HepG2 (cell line): ENCODE data around the gene SLC25A45. TPM values are rescaled to one million over a fixed set of nuclear protein-coding genes. Genes with fewer than 3 reads are reported as not detected.

Source experiments
- ASH2L ChIP-seq: fragments of 300-600, 200-600 bp; sonication (generic); IDR thresholded peaks from 2 replicates; pipeline ENCODE4 v1.7.0; 2017; ENCODE audit warnings: low read depth, mild to moderate bottlenecking, moderate library complexity, mixed read lengths, low read length; ENCODE audit not compliant: insufficient read length
- ATF2 ChIP-seq: sonication (generic); formaldehyde crosslinking; IDR thresholded peaks from 2 replicates; pipeline ENCODE4 v1.4.0; 2020; ENCODE audit warnings: missing genetic modification reagents
- CEBPB ChIP-seq: IDR thresholded peaks from 2 replicates; pipeline ENCODE4 v1.6.1; 2011; ENCODE audit warnings: low read depth, low read length, improper control_type of control experiment, borderline replicate concordance
- DMAP1 ChIP-seq: IDR thresholded peaks from 2 replicates; pipeline ENCODE4 v1.6.1; 2016
- HMG20B ChIP-seq: conservative IDR thresholded peaks from 2 replicates; pipeline ENCODE4 v1.6.1; 2016; ENCODE audit warnings: missing genetic modification reagents, missing compliant biosample characterization
- NRL ChIP-seq: sonication (generic); formaldehyde crosslinking; IDR thresholded peaks from 2 replicates; pipeline ENCODE4 v1.5.0; 2020; ENCODE audit warnings: missing genetic modification reagents, mild to moderate bottlenecking, moderate library complexity, borderline replicate concordance
- PRDM10 ChIP-seq: sonication (generic); formaldehyde crosslinking; IDR thresholded peaks from 2 replicates; pipeline ENCODE4 v1.4.0; 2020; ENCODE audit warnings: low read depth, missing genetic modification reagents
- YEATS2 ChIP-seq: sonication (generic); formaldehyde crosslinking; IDR thresholded peaks from 2 replicates; pipeline ENCODE4 v1.4.0; 2020; ENCODE audit warnings: missing genetic modification reagents, borderline replicate concordance
- ZFP90 ChIP-seq: sonication (generic); formaldehyde crosslinking; IDR thresholded peaks from 2 replicates; pipeline ENCODE4 v1.8.0; 2022; ENCODE audit warnings: missing genetic modification reagents, mild to moderate bottlenecking, inconsistent platforms, borderline replicate concordance
- ZMAT3 ChIP-seq: sonication (generic); formaldehyde crosslinking; conservative IDR thresholded peaks from 2 replicates; pipeline ENCODE4 v1.7.0; 2021; ENCODE audit warnings: missing genetic modification reagents
- ZNF331 ChIP-seq: sonication (generic); formaldehyde crosslinking; IDR thresholded peaks from 2 replicates; pipeline ENCODE4 v1.4.0; 2020; ENCODE audit warnings: missing genetic modification reagents
- ZNF33B ChIP-seq: sonication (generic); formaldehyde crosslinking; IDR thresholded peaks from 2 replicates; pipeline ENCODE4 v1.5.1; 2020; ENCODE audit warnings: mild to moderate bottlenecking, missing genetic modification reagents
- ZNF598 ChIP-seq: sonication (generic); formaldehyde crosslinking; IDR thresholded peaks from 2 replicates; pipeline ENCODE4 v1.5.1; 2020; ENCODE audit warnings: mild to moderate bottlenecking, missing genetic modification reagents, borderline replicate concordance
- ZNF816 ChIP-seq: sonication (generic); formaldehyde crosslinking; IDR thresholded peaks from 2 replicates; pipeline ENCODE4 v1.8.0; 2022; ENCODE audit warnings: missing genetic modification reagents, mild to moderate bottlenecking, borderline replicate concordance
- polyA plus RNA-seq, 8 experiments: library from polyadenylated mRNA; depleted of rRNA in 3 of 8; stranded (reverse) in 7 of 8; unstranded in 1 of 8; fragments of >200 nt; fragmentation: Illumina TruSeq in 4 of 8; extraction: Trizol in 4 of 8; gene quantifications; 2 replicates each; pipeline versions ENCODE4 v1.2.1 to v1.2.3, GENCODE V29; 2011 to 2016; ENCODE audit warnings: low read depth in 4 of 8, missing spikeins in 1 of 8, mixed read lengths in 1 of 8; ENCODE audit not compliant: insufficient read depth in 1 of 8
- total RNA-seq, 5 experiments: library from RNA; depleted of rRNA; stranded (reverse); fragments of >200 nt; fragmentation: Illumina TruSeq; extraction: Trizol; gene quantifications; 2 replicates each; pipeline ENCODE4 v1.2.3, GENCODE V29; 2016; ENCODE audit warnings: low read depth in 1 of 5
- TF ChIP-seq, protein P1 (sequence below), 2 experiments: sonication (generic) in 1 of 2; formaldehyde crosslinking in 1 of 2; IDR thresholded peaks; 2 replicates each; pipeline versions ENCODE4 v1.4.0 to v1.6.1; 2016 to 2020; ENCODE audit warnings: borderline replicate concordance in 1 of 2, low read depth in 1 of 2, mild to moderate bottlenecking in 1 of 2, missing genetic modification reagents in 1 of 2
- TF ChIP-seq, protein P2 (sequence below): sonication (generic); formaldehyde crosslinking; IDR thresholded peaks from 2 replicates; pipeline ENCODE4 v1.5.0; 2020; ENCODE audit warnings: missing genetic modification reagents

SLC25A45 gene
- total and polyA plus RNA-seq, 2 of the 13 experiments (the other 11 are each of a cell fraction or from before 2014, with no cell fraction given): 1.2 to 3.4 TPM

GRCh38 chr11:65382033-65382803 is at the start of gene SLC25A45 (continued):
- peak; percentile 61; the same call in 1 of the 2 replicates for TF ChIP-seq ZNF598
- TF ChIP-seq NRL (CRISPR knock-in tag): peak; percentile 96; the same call in 1 of the 2 replicates
- TF ChIP-seq CEBPB: no peak
- TF ChIP-seq, protein P1, sequence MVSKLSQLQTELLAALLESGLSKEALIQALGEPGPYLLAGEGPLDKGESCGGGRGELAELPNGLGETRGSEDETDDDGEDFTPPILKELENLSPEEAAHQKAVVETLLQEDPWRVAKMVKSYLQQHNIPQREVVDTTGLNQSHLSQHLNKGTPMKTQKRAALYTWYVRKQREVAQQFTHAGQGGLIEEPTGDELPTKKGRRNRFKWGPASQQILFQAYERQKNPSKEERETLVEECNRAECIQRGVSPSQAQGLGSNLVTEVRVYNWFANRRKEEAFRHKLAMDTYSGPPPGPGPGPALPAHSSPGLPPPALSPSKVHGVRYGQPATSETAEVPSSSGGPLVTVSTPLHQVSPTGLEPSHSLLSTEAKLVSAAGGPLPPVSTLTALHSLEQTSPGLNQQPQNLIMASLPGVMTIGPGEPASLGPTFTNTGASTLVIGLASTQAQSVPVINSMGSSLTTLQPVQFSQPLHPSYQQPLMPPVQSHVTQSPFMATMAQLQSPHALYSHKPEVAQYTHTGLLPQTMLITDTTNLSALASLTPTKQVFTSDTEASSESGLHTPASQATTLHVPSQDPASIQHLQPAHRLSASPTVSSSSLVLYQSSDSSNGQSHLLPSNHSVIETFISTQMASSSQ (IDR thresholded peaks at IDR 0.05; ENCODE audit: low read depth): peak; percentile 80
- TF ChIP-seq, protein P1 (CRISPR knock-in tag; IDR thresholded peaks at IDR 0.05; ENCODE audit: borderline replicate concordance): peak; percentile 99
- TF ChIP-seq ZNF816 (CRISPR knock-in tag): peak; percentile 97
- no peak for TF ChIP-seq ZFP90 (CRISPR knock-in tag)
- no peak for TF ChIP-seq HMG20B (CRISPR knock-in tag)
- TF ChIP-seq PRDM10 (CRISPR knock-in tag): no peak; the same call in 1 of the 2 replicates
- TF ChIP-seq, protein P2, sequence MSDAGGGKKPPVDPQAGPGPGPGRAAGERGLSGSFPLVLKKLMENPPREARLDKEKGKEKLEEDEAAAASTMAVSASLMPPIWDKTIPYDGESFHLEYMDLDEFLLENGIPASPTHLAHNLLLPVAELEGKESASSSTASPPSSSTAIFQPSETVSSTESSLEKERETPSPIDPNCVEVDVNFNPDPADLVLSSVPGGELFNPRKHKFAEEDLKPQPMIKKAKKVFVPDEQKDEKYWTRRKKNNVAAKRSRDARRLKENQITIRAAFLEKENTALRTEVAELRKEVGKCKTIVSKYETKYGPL (CRISPR knock-in tag): no peak
- TF ChIP-seq ATF2 (CRISPR knock-in tag): peak; percentile 86
- TF ChIP-seq ZNF33B: no peak
- TF ChIP-seq ASH2L: no peak
- peak; percentile 73; the same call in 1 of the 2 replicates for TF ChIP-seq ZMAT3 (CRISPR knock-in tag)
- TF ChIP-seq DMAP1 (CRISPR knock-in tag): peak; percentile 96
- peak; percentile 79 for TF ChIP-seq YEATS2 (CRISPR knock-in tag)
- TF ChIP-seq ZNF331 (CRISPR knock-in tag): peak; percentile 88; the same call in 1 of the 2 replicates
